Tibial nerve (tissue), 4 donors: ENCODE measurements around the gene TK1. TPM values are rescaled to one million over a fixed set of nuclear protein-coding genes. Genes with fewer than 3 reads are reported as not detected.

Experiments
- DNase-seq, 2 donors: peaks; one replicate each; pipeline ENCODE4 v3.0.0-alpha.2; 2019; ENCODE audit warnings: low spot score in 2 of 2
- H3K27ac ChIP-seq, 4 donors: fragments of 200-600 bp; sonication (generic) in 3 of 4; one replicate each; pipeline ENCODE4 v1.5.1; 2017 to 2019; ENCODE audit warnings: mild to moderate bottlenecking in 1 of 4
- H3K27me3 ChIP-seq, 2 donors: fragments of 200-600 bp; sonication (generic) in 1 of 2; one replicate each; pipeline versions ENCODE4 v1.5.1 to v1.6.0; 2017 to 2019
- H3K36me3 ChIP-seq, 3 donors: fragments of 200-600 bp; sonication (generic); one replicate each; pipeline ENCODE4 v1.5.1; 2018 to 2019
- H3K4me1 ChIP-seq, 4 donors: fragments of 200-600 bp; sonication (generic) in 3 of 4; one replicate each; pipeline ENCODE4 v1.5.1; 2017 to 2019
- H3K4me3 ChIP-seq, 4 donors: fragments of 200-600 bp; sonication (generic) in 3 of 4; one replicate each; pipeline ENCODE4 v1.5.1; 2017 to 2019; ENCODE audit warnings: mild to moderate bottlenecking in 1 of 4, moderate library complexity in 1 of 4
- H3K9me3 ChIP-seq, 4 donors: fragments of 200-600 bp; sonication (generic) in 3 of 4; one replicate each; pipeline ENCODE4 v1.5.1; 2017 to 2019
- CTCF ChIP-seq, 5 experiments: fragments of 200-600 bp in 3 of 5; fragments of 450-650 bp in 2 of 5; sonication (generic) in 3 of 5; IDR thresholded peaks; one replicate each; pipeline ENCODE4 v1.5.1; 2016 to 2019; ENCODE audit warnings: antibody characterized with exemption in 5 of 5, mild to moderate bottlenecking in 3 of 5, moderate library complexity in 2 of 5
- EP300 ChIP-seq, 2 donors: sonication (generic); formaldehyde crosslinking; IDR thresholded peaks; one replicate each; pipeline ENCODE4 v1.6.1; 2017; ENCODE audit warnings: antibody characterized with exemption in 2 of 2, mild to moderate bottlenecking in 1 of 2
- POLR2A ChIP-seq, 2 donors: fragments of 450-650 bp; IDR thresholded peaks; one replicate each; pipeline ENCODE4 v1.6.1; 2017; ENCODE audit warnings: antibody characterized with exemption in 2 of 2, mild to moderate bottlenecking in 2 of 2, moderate library complexity in 2 of 2
- WGBS, 2 donors: methylation state at CpG; one replicate each; pipeline ENCODE4 v1.1.5; 2018; 5-methylcytosine and 5-hydroxymethylcytosine counted together
- total RNA-seq, 4 donors: library from RNA; depleted of rRNA; stranded (reverse); fragments of >200 nt; gene quantifications; one replicate each; pipeline ENCODE4 v1.1.0, GENCODE V29; 2016

Gene TK1
- total RNA-seq, 4 donors from 2014 or later, result 1.0 to 6.6 (median 1.6) TPM

- peaks cover 0 to 13% (median 4%) of the 10 kb centered on the region in 4 donors for H3K4me1 ChIP-seq
- H3K9me3 ChIP-seq, result no peaks in the 10 kb centered on the region
- WGBS, 2 donors, result 67 to 70% methylated on average over 6 to 10 of the region's 10 CpGs
- DNase-seq, result no peak
- peaks cover 2 to 22% of the 10 kb centered on the region in 2 donors for H3K27me3 ChIP-seq
- TF ChIP-seq EP300 (IDR thresholded peaks at IDR 0.05) (no peak), POLR2A (IDR thresholded peaks at IDR 0.05) (no peak), CTCF (IDR thresholded peaks at IDR 0.05) (no peak)
- H3K4me3 ChIP-seq, result no peak overlapping the region
- no peak overlapping the region for H3K27ac ChIP-seq
- H3K36me3 ChIP-seq, result no peaks in the 10 kb centered on the region
These were observed 40.6 kb upstream of the TK1 start for GRCh38 chr17:78227455-78227916.

- TF ChIP-seq EP300 (IDR thresholded peaks at IDR 0.05), result no peak
- no peak for TF ChIP-seq POLR2A (IDR thresholded peaks at IDR 0.05)
- no peak for TF ChIP-seq CTCF (IDR thresholded peaks at IDR 0.05)
- peaks cover 0 to 9% (median 2%) of the 10 kb centered on the region in 4 donors for H3K4me1 ChIP-seq
- H3K4me3 ChIP-seq, result no peak overlapping the region
- no peak overlapping the region for H3K27ac ChIP-seq
- H3K36me3 ChIP-seq, result no peaks in the 10 kb centered on the region
- no peaks in the 10 kb centered on the region for H3K9me3 ChIP-seq
- no peak for DNase-seq
- peaks cover 0 to 16% of the 10 kb centered on the region in 2 donors for H3K27me3 ChIP-seq
- 76 to 79% methylated on average over 19 to 20 of the region's 20 CpGs for WGBS, 2 donors
These were observed 40.1 kb upstream of the TK1 start for GRCh38 chr17:78226759-78227454.

- no peaks in the 10 kb centered on the region for H3K36me3 ChIP-seq
- no peak overlapping the region for H3K27ac ChIP-seq
- H3K9me3 ChIP-seq, result no peaks in the 10 kb centered on the region
- DNase-seq, result no peak
- peaks cover 0 to 2% (median 0%) of the 10 kb centered on the region in 4 donors for H3K4me1 ChIP-seq
- peaks cover 0 to 10% of the 10 kb centered on the region in 2 donors for H3K27me3 ChIP-seq
- H3K4me3 ChIP-seq, result no peak overlapping the region
- no peak for TF ChIP-seq EP300 (IDR thresholded peaks at IDR 0.05)
- TF ChIP-seq CTCF (IDR thresholded peaks at IDR 0.05), result no peak
- TF ChIP-seq POLR2A (IDR thresholded peaks at IDR 0.05), result no peak
- WGBS, 2 donors, result 67 to 78% methylated on average over 12 of the region's 12 CpGs
These were observed 39.4 kb upstream of the TK1 start for GRCh38 chr17:78226055-78226758.

GRCh38 chr17:78225088-78225865 lies 38.4 kb upstream of the TK1 start:
- TF ChIP-seq EP300 (IDR thresholded peaks at IDR 0.05) (no peak), POLR2A (IDR thresholded peaks at IDR 0.05) (no peak), CTCF (IDR thresholded peaks at IDR 0.05) (no peak)
- DNase-seq, result no peak
- H3K27ac ChIP-seq, result no peak overlapping the region
- no peaks in the 10 kb centered on the region for H3K4me1 ChIP-seq
- H3K27me3 ChIP-seq, result peaks cover 0 to under 1% of the 10 kb centered on the region in 2 donors
- H3K36me3 ChIP-seq, result no peaks in the 10 kb centered on the region
- WGBS, 2 donors, result 87 to 94% methylated on average over 16 of the region's 16 CpGs
- no peak overlapping the region for H3K4me3 ChIP-seq
- H3K9me3 ChIP-seq, result no peaks in the 10 kb centered on the region
